HCT116 (cell line): ENCODE data around the gene SLC35B2. TPM values are rescaled to one million over a fixed set of nuclear protein-coding genes. Genes with fewer than 3 reads are reported as not detected.

ENCODE experiments used
- ATAC-seq: fragments of 200-7000 bp; cut with Tn5 transposase; 2 replicates; pipeline ENCODE4 v1.9.1; 2020; ENCODE audit warnings: mild to moderate bottlenecking, moderate library complexity
- BruUV-seq: library from RNA; stranded (reverse); fragments of 400-500 nt; replicated peaks from 2 replicates; lab custom pipeline; 2021; lab: Mats Ljungman, UMichigan
- CTCF ChIA-PET: fragments of 300-600 bp; sonication (Branson Sonifier 250); formaldehyde crosslinking; loops from one replicate; lab custom pipeline; 2021; ENCODE audit warnings: antibody characterized with exemption; lab: Charles Lee
- POLR2A ChIA-PET: fragments of 300-600, 350-600 bp; sonication (Branson Sonifier 250); formaldehyde crosslinking; loops from one replicate; lab custom pipeline; 2021; ENCODE audit warnings: antibody characterized with exemption; lab: Charles Lee
- RAD21 ChIA-PET, 2 experiments: fragments of 300-600 bp; sonication (Branson Sonifier 250); formaldehyde crosslinking; loops; one replicate each; lab custom pipeline; 2023; ENCODE audit warnings: low total read pairs in 2 of 2; ENCODE audit not compliant: uncharacterized antibody in 2 of 2, unreplicated experiment in 2 of 2, low non-redundant PET in 1 of 2; lab: Charles Lee
- DNase-seq: peaks from one replicate; pipeline ENCODE4 v3.0.0-alpha.2; 2010; ENCODE audit warnings: low read depth, low spot score
- H2AFZ ChIP-seq: fragments of 200-600 bp; shearing (Covaris generic), sonication (generic); 2 replicates; pipeline ENCODE4 v1.6.1; 2017; ENCODE audit warnings: low read depth, mixed run types, mixed read lengths, antibody characterized with exemption, low read length; ENCODE audit not compliant: poor library complexity, severe bottlenecking
- H3K27ac ChIP-seq: 2 replicates; pipeline ENCODE4 v1.5.1; 2012; ENCODE audit warnings: low read depth, low read length
- H3K27me3 ChIP-seq: fragments of 200-600 bp; sonication (generic); 2 replicates; pipeline ENCODE4 v1.6.1; 2016; ENCODE audit warnings: mixed run types, low read length, mixed read lengths; ENCODE audit not compliant: insufficient read depth
- H3K36me3 ChIP-seq, 2 experiments: fragments of 200-500 bp in 1 of 2; fragments of 200-600 bp in 1 of 2; sonication (Bioruptor generic) in 1 of 2; sonication (generic) in 1 of 2; 2 replicates each; pipeline versions ENCODE4 v1.5.1 to v1.6.1; 2014 to 2016; ENCODE audit warnings: low read length in 2 of 2, inconsistent platforms in 1 of 2, mixed read lengths in 1 of 2, mixed run types in 1 of 2; ENCODE audit not compliant: insufficient read depth in 2 of 2, control insufficient read depth in 1 of 2
- H3K4me1 ChIP-seq, 2 experiments: fragments of 200-600 bp in 1 of 2; sonication (generic) in 1 of 2; 2 replicates each; pipeline versions ENCODE4 v1.5.1 to v1.6.1; 2012 to 2017; ENCODE audit warnings: low read length in 2 of 2, inconsistent platforms in 1 of 2, mild to moderate bottlenecking in 1 of 2, mixed read lengths in 1 of 2, mixed run types in 1 of 2, moderate library complexity in 1 of 2; ENCODE audit not compliant: insufficient read depth in 2 of 2, control insufficient read depth in 1 of 2
- H3K4me2 ChIP-seq: fragments of 200-600 bp; sonication (generic); 2 replicates; pipeline ENCODE4 v1.6.1; 2017; ENCODE audit warnings: mixed run types, low read length, mixed read lengths
- H3K4me3 ChIP-seq, 2 experiments: fragments of 200-600 bp in 1 of 2; sonication (generic) in 1 of 2; replicated peaks in 1 of 2; 2 replicates each; pipeline ENCODE4 v1.5.1; 2011 to 2016; ENCODE audit warnings: low read length in 2 of 2, control low read depth in 1 of 2, low read depth in 1 of 2, mild to moderate bottlenecking in 1 of 2, mixed read lengths in 1 of 2, mixed run types in 1 of 2
- H3K79me2 ChIP-seq: fragments of 200-600 bp; sonication (generic); 2 replicates; pipeline ENCODE4 v1.6.1; 2017; ENCODE audit warnings: mild to moderate bottlenecking, mixed run types, low read length, moderate library complexity, mixed read lengths; ENCODE audit not compliant: insufficient read depth
- H3K9ac ChIP-seq: fragments of 200-600 bp; sonication (generic); 2 replicates; pipeline ENCODE4 v1.6.1; 2016; ENCODE audit warnings: low read length, mixed read lengths
- H3K9me2 ChIP-seq: fragments of 200-600 bp; sonication (generic), shearing (Covaris generic); 2 replicates; pipeline ENCODE4 v1.6.1; 2017; ENCODE audit warnings: mixed run types, mild to moderate bottlenecking, moderate library complexity; ENCODE audit not compliant: insufficient read depth
- H3K9me3 ChIP-seq, 2 experiments: fragments of 200-500 bp in 1 of 2; fragments of 200-600 bp in 1 of 2; sonication (Bioruptor generic) in 1 of 2; sonication (generic) in 1 of 2; 2 replicates each; pipeline ENCODE4 v1.6.1; 2014 to 2017; ENCODE audit warnings: low read length in 2 of 2, mixed read lengths in 2 of 2, inconsistent platforms in 1 of 2, low read depth in 1 of 2, mild to moderate bottlenecking in 1 of 2, mixed run types in 1 of 2, moderate library complexity in 1 of 2; ENCODE audit not compliant: control insufficient read depth in 1 of 2, insufficient read depth in 1 of 2
- H4K20me1 ChIP-seq: fragments of 200-600 bp; sonication (generic), shearing (Covaris generic); 2 replicates; pipeline ENCODE4 v1.6.1; 2017; ENCODE audit warnings: mixed run types, mild to moderate bottlenecking, moderate library complexity; ENCODE audit not compliant: insufficient read depth
- ATF3 ChIP-seq: IDR thresholded peaks from 2 replicates; pipeline ENCODE4 v1.6.1; 2012
- CEBPB ChIP-seq: IDR thresholded peaks from 2 replicates; pipeline ENCODE4 v1.6.1; 2012; ENCODE audit warnings: low read depth
- EGR1 ChIP-seq: IDR thresholded peaks from 2 replicates; pipeline ENCODE4 v1.6.1; 2012; ENCODE audit warnings: low read depth
- ELF1 ChIP-seq: IDR thresholded peaks from 2 replicates; pipeline ENCODE4 v1.6.1; 2012; ENCODE audit warnings: low read depth, borderline replicate concordance
- EZH2 ChIP-seq: fragments of 200-600 bp; sonication (generic); IDR thresholded peaks from 2 replicates; pipeline ENCODE4 v1.6.1; 2017; ENCODE audit warnings: antibody characterized with exemption, mixed run types
- EZH2phosphoT487 ChIP-seq: fragments of 200-600 bp; IDR thresholded peaks from 2 replicates; pipeline ENCODE4 v1.6.1; 2018; ENCODE audit warnings: antibody characterized with exemption, borderline replicate concordance
- JUND ChIP-seq: IDR thresholded peaks from 2 replicates; pipeline ENCODE4 v1.6.1; 2012
- MAX ChIP-seq: IDR thresholded peaks from 2 replicates; pipeline ENCODE4 v1.6.1; 2012
- POLR2A ChIP-seq: IDR thresholded peaks from 2 replicates; pipeline ENCODE4 v1.7.0; 2011; ENCODE audit warnings: borderline replicate concordance; ENCODE audit not compliant: insufficient read depth, insufficient read length; ENCODE audit errors: extremely low read depth
- POLR2AphosphoS5 ChIP-seq: IDR thresholded peaks from 2 replicates; pipeline ENCODE4 v1.6.1; 2011; ENCODE audit warnings: mild to moderate bottlenecking, low read depth, low read length, moderate library complexity
- SIN3A ChIP-seq: IDR thresholded peaks from 2 replicates; pipeline ENCODE4 v1.6.1; 2012; ENCODE audit warnings: low read depth
- SP1 ChIP-seq: IDR thresholded peaks from 2 replicates; pipeline ENCODE4 v1.6.1; 2012; ENCODE audit warnings: low read depth
- YY1 ChIP-seq: IDR thresholded peaks from 2 replicates; pipeline ENCODE4 v1.6.1; 2011; ENCODE audit warnings: low read length, low read depth, moderate library complexity, mild to moderate bottlenecking; ENCODE audit not compliant: insufficient replicate concordance; ENCODE audit errors: extremely low read depth
- ZFX ChIP-seq: fragments of 450-650 bp; IDR thresholded peaks from 2 replicates; pipeline ENCODE4 v1.6.1; 2017
- ZNF274 ChIP-seq: fragments of 200-500 bp; sonication (Bioruptor generic); IDR thresholded peaks from 2 replicates; pipeline ENCODE4 v1.6.1; 2014; ENCODE audit warnings: mild to moderate bottlenecking, low read depth, low read length, inconsistent platforms
- intact Hi-C: fragments of 100-400 bp; cut with micrococcal nuclease; formaldehyde crosslinking; loops from 2 replicates; pipeline ENCODE4 v1.10.0; 2022
- total RNA-seq: library from RNA; stranded (reverse); gene quantifications from one replicate; pipeline ENCODE4 v1.2.1, GENCODE V29; 2021; ENCODE audit not compliant: unreplicated experiment
- TF ChIP-seq, protein P1 (sequence below): IDR thresholded peaks from 2 replicates; pipeline ENCODE4 v1.6.1; 2012; ENCODE audit warnings: low read depth
- TF ChIP-seq, protein P2 (sequence below), 3 experiments: fragments of 200-600 bp in 1 of 3; sonication (generic) in 1 of 3; IDR thresholded peaks in 2 of 3; conservative IDR thresholded peaks in 1 of 3; 2 replicates each; pipeline ENCODE4 v1.5.1; 2012 to 2017; ENCODE audit warnings: low read depth in 2 of 3, low read length in 2 of 3, antibody characterized with exemption in 1 of 3, borderline replicate concordance in 1 of 3, control low read depth in 1 of 3, mild to moderate bottlenecking in 1 of 3, mixed read lengths in 1 of 3, mixed run types in 1 of 3, moderate library complexity in 1 of 3; ENCODE audit not compliant: insufficient read depth in 1 of 3

The SLC35B2 gene
- total RNA-seq, 1 experiment from 2014 or later = 50.5 TPM

GRCh38 chr6:44267252-44267651, 9.9 kb upstream of the SLC35B2 start:
- Histone ChIP-seq H3K27ac (no peak overlapping the region), H2AFZ (no peak overlapping the region), H3K4me1 (peaks cover 7 to 26% of the 10 kb centered on the region in 2 experiments), H3K9me2 (no peaks in the 10 kb centered on the region), H3K79me2 (peaks cover 25% of the 10 kb centered on the region; the same call in 1 of the 2 replicates), H4K20me1 (no peaks in the 10 kb centered on the region), H3K9ac (no peak overlapping the region), H3K36me3 (no peaks in the 10 kb centered on the region), H3K27me3 (no peaks in the 10 kb centered on the region), H3K4me2 (no peak overlapping the region), H3K4me3 (no peak overlapping the region), H3K9me3 (no peaks in the 10 kb centered on the region)
- POLR2A ChIA-PET = interaction anchor here (1.2 kb wide), 1 partner anchor 11 kb away, joined by 3 read pairs; the partner anchor contains the start of gene SLC35B2
- DNase-seq (no peak), ATAC-seq (no peak)
- intact Hi-C loops = loop anchor here (5.0 kb wide), 1 partner anchor 190 kb away; no protein-coding TSS in a partner anchor
- CTCF ChIA-PET = interaction anchor here (1.2 to 2.9 kb wide), 4 partner anchors 10 to 72 kb away, joined by 3 to 36 read pairs (median 6); no protein-coding TSS in a partner anchor
- TF ChIP-seq SIN3A (no peak), EZH2 (no peak), EZH2phosphoT487 (no peak), ZNF274 (no peak), ATF3 (no peak), POLR2A (no peak), ZFX (no peak), POLR2AphosphoS5 (no peak), JUND (no peak), SP1 (no peak), EGR1 (no peak), MAX (no peak), ELF1 (no peak), CEBPB (no peak), YY1 (no peak)
- TF ChIP-seq, protein P1, sequence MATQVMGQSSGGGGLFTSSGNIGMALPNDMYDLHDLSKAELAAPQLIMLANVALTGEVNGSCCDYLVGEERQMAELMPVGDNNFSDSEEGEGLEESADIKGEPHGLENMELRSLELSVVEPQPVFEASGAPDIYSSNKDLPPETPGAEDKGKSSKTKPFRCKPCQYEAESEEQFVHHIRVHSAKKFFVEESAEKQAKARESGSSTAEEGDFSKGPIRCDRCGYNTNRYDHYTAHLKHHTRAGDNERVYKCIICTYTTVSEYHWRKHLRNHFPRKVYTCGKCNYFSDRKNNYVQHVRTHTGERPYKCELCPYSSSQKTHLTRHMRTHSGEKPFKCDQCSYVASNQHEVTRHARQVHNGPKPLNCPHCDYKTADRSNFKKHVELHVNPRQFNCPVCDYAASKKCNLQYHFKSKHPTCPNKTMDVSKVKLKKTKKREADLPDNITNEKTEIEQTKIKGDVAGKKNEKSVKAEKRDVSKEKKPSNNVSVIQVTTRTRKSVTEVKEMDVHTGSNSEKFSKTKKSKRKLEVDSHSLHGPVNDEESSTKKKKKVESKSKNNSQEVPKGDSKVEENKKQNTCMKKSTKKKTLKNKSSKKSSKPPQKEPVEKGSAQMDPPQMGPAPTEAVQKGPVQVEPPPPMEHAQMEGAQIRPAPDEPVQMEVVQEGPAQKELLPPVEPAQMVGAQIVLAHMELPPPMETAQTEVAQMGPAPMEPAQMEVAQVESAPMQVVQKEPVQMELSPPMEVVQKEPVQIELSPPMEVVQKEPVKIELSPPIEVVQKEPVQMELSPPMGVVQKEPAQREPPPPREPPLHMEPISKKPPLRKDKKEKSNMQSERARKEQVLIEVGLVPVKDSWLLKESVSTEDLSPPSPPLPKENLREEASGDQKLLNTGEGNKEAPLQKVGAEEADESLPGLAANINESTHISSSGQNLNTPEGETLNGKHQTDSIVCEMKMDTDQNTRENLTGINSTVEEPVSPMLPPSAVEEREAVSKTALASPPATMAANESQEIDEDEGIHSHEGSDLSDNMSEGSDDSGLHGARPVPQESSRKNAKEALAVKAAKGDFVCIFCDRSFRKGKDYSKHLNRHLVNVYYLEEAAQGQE = no peak
- TF ChIP-seq, protein P2, sequence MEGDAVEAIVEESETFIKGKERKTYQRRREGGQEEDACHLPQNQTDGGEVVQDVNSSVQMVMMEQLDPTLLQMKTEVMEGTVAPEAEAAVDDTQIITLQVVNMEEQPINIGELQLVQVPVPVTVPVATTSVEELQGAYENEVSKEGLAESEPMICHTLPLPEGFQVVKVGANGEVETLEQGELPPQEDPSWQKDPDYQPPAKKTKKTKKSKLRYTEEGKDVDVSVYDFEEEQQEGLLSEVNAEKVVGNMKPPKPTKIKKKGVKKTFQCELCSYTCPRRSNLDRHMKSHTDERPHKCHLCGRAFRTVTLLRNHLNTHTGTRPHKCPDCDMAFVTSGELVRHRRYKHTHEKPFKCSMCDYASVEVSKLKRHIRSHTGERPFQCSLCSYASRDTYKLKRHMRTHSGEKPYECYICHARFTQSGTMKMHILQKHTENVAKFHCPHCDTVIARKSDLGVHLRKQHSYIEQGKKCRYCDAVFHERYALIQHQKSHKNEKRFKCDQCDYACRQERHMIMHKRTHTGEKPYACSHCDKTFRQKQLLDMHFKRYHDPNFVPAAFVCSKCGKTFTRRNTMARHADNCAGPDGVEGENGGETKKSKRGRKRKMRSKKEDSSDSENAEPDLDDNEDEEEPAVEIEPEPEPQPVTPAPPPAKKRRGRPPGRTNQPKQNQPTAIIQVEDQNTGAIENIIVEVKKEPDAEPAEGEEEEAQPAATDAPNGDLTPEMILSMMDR (IDR thresholded peaks at IDR 0.05 in 2 of 3, conservative IDR thresholded peaks at IDR 0.05 in 1 of 3; ENCODE audit: borderline replicate concordance in 1 of 3, insufficient read depth in 1 of 3, low read depth in 2 of 3, low read length in 2 of 3) = no peak
- BruUV-seq = no TSS peak
- RAD21 ChIA-PET = no interaction called here
